LHCN-M2 (cell line): Measurements from ENCODE around the gene OR56A3. TPM values are rescaled to one million over a fixed set of nuclear protein-coding genes. Genes with fewer than 3 reads are reported as not detected.
"Not testable (repeated sequence)": the region's sequence is repeated elsewhere in the genome, so short reads cannot be mapped to it uniquely, and the experiment has no call there.

Experiments
- DNase-seq: peaks from one replicate; pipeline ENCODE4 v3.0.0-alpha.2; 2012; ENCODE audit warnings: low read depth
- polyA plus RNA-seq: library from polyadenylated mRNA; unstranded; fragments of >200 nt; gene quantifications from one replicate; pipeline ENCODE4 v1.2.1, GENCODE V29; 2012; ENCODE audit warnings: missing spikeins
- total RNA-seq: library from RNA; depleted of rRNA; stranded (reverse); fragments of >200 nt; gene quantifications from 2 replicates; pipeline ENCODE4 v1.2.3, GENCODE V29; 2014; rRNA removed

The OR56A3 gene, protein sequence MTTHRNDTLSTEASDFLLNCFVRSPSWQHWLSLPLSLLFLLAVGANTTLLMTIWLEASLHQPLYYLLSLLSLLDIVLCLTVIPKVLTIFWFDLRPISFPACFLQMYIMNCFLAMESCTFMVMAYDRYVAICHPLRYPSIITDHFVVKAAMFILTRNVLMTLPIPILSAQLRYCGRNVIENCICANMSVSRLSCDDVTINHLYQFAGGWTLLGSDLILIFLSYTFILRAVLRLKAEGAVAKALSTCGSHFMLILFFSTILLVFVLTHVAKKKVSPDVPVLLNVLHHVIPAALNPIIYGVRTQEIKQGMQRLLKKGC
- not detected in 2 replicates for total RNA-seq
- not detected for polyA plus RNA-seq

DNA sequence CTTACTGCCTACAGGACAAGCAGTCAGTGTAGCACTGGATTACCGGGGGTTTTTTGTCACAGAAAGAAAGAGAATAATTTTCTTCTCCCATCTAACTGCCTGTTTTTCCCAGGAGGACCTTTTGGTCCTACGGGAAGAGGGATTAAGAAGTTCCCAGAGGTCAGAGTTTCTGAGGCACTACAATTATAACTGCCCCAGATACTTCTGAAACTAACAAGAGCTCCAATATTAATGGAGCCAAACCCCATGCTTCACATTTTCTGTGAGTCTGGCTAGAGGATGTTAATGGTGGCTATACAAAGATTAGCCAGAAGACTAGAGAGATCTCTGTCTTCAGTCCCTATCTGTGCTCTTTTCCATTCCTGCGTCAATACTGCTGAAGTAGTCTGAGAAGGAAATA, at the start of gene OR56A3:
OR56A3 (plus strand) TSS at position 301 of the 400 bp plus-strand sequence. CDS start 5,096 bp downstream, outside the sequence.
- DNase-seq = no peak

DNA sequence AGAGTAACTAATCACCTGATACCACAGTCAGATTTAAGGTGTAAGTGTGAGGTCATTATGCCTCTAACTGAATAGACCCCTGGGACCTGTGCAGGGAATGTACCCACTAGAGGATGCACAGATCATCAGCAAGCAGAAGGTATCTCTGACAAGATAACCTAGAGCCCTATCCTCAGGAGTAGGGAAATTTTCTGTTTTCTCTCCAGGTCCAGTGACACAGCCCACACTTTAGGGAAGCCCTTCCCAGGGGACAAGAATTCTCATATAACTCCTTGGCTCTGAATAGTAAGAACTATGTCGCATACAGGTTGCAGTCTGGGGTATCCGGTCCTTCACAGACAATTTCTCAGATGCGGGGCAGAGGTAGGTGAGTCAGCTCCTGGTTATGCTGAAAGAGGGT, 49.1 kb upstream of the OR56A3 start, which contains the start of gene OR52E5:
OR52E5 (plus strand) TSS at position 301 of the 400 bp plus-strand sequence. CDS start 7,569 bp downstream, outside the sequence.
- DNase-seq = no peak

DNA sequence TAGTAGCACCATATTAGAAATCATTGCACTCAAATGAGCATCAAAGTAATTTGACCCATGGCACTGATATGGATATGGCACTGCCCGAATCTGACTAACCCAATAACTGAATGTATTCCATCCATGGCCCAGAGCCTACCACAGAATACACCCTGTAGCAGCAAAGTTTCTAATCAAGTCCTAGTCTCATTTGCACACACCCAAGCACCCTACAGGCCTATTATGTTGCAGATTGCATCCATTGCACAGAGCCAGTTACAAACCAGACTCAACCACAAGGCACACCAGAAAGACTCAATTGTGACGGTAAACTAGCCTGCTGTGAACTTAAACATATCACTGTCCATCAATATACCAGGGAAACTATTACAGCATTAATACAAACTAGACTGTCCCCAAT, 42.5 kb upstream of the OR56A3 start:
- no peak for DNase-seq

DNA sequence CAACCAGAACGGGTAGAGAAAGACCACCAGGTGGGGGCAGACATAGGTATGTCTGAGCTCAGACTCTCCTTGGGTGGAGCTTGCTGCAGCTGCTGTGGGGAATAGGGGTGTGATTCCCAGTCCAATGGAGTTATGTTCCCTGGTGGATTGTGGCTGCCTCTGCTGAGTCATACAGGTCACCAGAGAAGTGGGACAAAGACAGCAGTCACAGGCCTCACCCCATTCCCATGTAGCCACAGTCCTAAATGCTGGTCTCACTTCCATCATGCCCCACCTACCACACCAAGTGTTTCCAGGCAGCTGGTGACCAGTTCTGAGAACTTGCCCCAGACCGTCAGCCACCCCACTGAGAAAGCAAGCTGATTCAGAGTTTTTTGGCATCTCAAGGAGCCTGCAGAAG, 31.5 kb upstream of the OR56A3 start:
- peak; percentile 1 for DNase-seq

DNA sequence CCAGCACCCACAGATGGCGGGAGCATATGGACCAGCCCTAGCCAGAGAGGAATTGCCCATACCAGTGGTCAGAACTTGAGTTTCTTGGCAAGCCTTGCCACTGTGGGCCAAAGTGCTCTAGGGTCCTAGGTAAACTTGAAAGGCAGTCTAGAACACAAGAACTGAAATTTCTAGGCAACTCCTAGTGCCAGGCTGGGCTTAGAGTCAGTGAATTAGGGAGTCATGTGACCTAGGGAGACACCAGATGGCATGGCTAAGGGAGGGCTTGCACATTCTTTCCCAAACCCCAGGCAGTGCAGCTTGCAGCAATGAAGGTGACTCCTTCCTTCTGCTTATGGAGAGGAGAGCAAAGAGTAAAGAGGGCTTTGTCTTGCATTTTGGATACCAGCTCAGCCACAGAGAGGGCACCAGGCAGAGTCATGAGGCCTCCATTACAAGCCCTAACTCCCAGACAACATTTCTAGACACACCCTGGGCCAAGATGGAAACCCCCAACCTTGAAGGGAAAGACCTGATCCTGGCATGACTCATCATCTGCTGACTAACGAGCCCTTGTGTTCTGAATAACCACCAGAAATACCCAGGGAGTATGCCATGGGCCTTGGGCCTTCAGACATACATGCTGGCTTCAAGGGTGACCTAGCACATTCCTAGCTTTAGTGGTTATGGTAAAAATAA, 19.2 kb upstream of the OR56A3 start:
- no peak for DNase-seq

DNA sequence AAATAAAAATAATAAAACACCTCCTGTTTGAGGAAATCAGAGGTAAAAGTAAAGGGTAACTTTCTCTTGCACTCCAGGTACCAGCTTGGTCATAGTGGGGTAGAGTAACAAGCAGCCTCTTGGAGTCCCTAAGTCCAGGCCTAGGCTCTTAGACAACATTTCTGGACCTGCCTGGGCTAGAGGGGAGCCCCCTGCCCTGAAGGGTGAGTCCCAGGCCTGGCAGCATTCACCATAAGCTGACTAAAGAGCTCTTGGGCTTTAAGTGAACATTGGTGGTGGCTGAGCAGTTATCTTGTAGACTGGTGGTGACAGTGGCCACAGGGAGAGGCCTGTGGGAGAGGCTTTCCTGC, 18.6 kb upstream of the OR56A3 start:
- DNase-seq = no peak

DNA sequence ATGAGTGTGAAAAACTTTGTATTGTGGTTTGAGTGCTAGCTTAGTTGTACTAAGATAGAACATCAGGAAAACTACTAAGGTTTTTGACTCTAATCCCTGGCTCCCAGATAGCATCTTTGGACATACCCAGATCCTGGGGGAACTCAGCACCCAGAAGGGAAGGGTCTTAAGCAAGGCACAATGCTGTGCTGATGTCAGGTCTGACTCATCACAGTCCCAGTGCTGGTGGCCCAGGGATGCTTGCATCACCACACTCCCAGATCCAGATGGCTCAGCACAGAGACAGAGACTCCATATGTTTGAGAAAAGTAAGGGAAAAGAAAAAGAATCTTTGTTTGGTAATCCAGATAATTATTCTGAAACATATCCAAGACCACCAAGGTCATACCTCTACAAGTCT, 18.3 kb upstream of the OR56A3 start:
- DNase-seq = no peak

DNA sequence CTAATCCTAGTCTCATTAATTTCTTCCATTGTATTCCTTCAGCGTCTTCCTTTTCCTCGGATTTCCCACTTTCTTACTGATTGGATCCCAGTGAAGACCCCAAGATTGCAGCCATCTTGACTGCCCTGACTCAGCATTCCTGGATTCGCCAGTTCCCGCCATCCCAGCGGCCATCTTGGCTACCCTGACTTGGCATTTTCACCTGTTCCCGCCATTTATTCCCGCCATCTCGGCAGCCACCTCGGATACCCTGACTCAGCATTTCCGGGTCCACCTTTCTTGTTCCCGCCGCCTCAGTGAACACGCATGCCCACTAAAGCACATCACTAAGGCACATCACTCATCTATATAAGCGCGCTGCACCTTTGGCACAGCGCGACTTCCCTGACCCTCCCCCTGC, 13.8 kb upstream of the OR56A3 start:
- DNase-seq = no peak

DNA sequence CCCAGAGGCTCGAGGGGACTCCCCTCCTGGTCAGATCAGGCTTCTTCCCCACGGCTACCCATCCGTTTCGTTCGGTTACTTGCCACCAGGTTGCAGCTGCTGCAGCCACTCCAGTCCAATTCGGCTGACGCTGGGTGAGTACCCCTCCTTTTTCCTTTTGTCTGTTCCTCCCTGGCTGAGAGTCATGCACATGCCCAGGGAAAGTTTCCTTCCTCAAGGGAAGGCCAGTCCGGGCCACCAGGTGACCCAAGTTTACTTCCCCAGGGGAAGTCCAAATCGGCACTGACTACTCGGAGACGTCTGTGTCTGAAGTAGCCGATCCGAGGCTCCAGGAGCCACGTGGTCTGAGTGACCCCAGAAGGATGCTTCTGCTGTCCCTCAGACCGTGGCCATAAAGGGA, 13.2 kb upstream of the OR56A3 start:
- no peak for DNase-seq

DNA sequence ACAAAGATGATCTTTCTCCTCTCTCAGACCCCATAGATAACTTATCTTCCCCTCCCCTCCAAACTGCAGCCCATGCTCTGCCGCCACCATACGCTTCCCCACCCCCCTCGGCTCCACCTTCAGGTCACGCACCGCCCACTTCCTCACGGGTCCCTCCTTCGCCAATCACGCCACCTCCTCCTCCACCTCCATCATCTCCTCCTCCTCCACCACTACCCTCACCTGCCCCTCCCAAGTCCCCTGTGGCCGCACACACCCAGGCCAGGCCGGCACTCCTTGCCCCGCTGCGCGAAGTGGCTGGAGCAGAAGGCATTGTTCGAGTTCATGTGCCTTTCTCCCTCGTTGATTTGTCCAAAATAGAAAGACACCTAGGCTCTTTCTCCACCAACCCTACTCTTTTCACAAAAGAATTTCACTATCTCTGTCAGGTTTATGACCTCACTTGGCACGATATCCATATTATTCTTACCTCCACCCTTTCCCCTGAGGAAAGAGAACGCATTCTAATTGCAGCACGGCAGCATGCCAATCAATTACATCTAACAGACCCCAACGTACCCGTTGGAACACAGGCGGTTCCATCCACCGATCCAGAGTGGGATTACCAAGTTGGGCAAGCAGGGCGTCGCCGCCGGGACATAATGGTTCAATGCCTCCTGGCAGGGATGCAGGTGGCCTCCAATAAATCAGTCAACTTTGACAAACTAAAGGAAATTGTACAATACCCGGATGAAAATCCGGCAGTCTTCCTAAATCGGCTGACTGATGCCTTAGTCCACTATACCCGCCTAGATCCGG, 12.3 kb upstream of the OR56A3 start:
- no peak for DNase-seq

DNA sequence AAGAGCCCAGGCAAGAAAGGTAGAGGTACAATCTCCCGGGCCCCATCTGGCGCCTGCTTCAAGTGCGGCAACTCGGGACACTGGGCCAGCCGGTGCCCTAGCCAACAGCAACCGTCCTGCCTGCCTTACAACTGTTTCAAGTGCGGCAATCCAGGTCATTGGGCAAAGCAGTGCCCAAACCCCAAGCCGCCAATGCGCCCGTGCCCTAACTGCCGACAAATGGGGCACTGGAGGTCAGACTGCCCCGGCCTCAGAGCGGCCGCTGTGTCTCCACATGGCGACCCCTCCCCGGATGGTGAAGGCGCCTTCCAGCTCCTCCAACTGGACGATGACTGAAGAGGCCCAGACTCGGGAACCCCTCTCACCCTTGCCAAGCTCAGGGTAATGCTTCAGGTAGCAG, 11.4 kb upstream of the OR56A3 start:
- no peak for DNase-seq

DNA sequence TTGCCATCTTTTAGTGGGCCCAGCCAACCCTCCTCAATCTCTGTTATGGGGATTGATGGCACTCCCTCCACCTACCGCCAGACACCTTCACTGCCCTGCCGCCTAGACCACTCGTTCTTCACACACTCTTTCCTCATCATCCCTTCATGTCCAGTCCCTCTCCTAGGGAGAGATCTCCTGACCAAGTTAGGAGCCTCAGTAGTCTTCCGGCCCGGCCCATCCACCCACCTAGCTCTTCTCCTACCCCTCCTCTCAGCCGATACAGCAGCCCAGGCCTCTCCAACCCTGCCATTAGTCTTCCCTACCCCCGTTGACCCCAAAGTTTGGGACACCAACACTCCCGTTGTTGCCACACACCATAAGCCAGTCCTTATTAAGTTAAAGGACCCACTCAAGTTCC, 11.0 kb upstream of the OR56A3 start:
- DNase-seq = no peak

DNA sequence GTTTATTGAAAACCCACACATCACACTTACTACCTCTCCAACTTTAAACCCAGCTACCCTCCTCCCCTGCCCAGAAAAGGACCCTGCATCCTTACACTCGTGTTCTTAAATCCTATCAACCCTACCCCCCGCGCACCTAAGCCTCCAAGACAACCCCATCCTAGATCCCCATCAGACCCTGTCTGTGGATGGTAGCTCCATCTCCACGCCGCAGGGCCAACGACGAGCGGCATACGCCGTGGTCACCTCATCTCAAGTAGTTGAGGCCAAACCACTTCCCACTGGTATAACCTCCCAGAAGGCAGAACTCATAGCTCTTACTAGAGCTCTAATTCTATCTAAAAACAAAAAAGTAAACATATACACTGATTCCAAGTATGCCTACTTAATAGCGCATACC, 9.4 kb upstream of the OR56A3 start:
- DNase-seq = no peak

DNA sequence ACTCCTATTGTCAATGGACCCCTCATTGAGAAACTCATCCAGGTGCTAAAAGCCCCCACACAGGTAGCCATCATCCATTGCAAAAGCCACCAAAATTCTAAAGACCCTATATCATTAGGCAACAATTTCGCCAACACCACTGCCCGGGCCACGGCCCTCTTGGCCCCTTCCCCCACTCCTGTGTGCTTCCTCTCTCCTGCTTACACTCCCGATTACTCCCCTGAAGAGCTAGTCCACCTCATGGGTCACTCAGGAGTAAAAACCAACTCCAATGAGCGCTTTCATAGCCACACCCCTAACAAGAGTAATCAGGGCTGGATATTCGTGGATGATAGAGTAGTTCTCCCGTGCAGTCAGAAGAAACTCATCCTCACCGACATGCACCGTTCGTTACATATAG, 8.9 kb upstream of the OR56A3 start:
- DNase-seq = no peak

DNA sequence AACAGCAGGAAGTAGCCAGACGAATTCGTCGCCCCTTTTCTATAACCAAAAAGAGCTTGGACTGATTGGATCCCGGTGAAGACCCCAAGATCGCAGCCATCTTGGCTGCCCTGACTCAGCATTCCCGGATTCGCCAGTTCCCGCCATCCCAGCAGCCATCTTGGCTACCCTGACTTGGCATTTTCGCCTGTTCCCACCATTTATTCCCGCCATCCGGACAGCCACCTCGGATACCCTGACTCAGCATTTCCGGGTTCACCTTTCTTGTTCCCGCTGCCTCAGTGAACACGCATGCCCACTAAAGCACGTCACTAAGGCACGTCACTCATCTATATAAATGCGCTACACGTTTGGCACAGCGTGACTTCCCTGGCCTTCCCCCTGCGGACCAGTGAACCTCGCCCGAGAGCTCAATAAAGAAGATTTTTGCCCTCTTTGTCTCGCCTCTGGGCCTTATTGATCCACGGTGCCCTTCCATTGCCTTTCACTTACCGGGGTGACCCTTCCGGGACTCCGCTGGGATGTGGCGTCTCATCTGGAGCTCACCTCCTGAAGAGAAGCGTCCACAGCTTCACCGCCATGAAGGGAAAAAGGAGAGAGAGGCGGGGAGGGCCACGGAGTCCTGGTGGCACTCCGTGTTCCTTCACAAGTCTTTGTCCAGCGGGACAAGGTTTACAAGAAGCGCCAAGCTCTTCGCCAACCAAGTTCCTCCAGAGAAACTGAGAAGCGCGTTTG, 4.0 kb upstream of the OR56A3 start:
- DNase-seq = no peak

DNA sequence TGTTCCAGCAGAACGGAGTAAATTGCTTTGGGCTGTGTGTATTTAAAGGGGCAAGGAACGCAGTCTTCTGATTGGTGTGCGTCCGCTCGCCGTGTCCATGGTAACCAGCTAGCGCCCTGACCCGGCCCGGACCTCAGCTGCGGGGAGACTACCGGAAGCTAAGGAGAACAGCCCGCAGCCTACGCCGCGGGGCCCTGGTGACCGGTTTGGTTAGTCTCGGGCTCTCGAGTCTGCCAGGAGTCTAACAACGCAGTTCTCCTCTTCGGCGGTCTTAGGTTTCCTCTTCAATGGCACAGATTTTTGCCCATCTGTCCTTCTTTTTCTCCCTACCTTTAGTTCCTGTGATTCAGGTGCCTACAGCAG, 3.5 kb upstream of the OR56A3 start:
- no peak for DNase-seq

DNA sequence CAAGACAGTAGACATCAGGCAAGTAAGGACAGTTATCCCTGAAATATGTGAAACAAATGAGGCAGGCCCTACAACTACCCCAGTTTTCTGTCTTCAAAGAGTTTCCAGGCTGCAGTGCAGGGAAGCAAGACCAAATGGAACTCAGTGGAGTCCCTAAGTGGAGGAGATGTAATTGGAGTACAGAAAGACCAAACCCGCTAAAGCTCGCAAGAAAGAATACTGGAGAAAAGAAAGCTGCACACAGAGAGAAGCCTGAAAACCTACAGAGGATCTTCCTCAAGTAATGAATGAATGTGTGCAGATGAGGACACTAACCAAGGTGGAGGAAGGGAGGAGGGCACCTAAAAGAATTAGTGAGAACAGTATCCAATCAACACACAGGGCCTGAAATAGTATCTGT, 1.3 kb upstream of the OR56A3 start:
- no peak for DNase-seq

DNA sequence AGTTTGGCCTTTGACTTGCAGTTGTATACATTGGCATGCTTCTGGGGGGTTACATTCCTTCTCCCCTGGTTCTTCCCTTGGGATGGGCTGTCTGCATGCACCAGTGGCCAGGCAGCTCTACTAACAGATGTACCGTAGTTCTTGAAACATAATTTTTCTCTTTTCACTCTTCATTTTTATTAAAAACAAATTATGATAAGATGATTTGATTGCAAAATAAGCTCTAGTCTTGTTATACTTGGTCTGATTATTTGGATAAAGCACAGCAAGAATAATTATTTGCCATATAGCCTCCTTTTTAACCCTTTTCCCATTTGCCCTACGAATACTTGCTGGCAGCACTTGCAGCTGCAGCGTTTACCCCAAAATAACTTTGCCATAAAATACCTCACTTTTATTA, 13.5 kb downstream of the OR56A3 start:
- DNase-seq = no peak

DNA sequence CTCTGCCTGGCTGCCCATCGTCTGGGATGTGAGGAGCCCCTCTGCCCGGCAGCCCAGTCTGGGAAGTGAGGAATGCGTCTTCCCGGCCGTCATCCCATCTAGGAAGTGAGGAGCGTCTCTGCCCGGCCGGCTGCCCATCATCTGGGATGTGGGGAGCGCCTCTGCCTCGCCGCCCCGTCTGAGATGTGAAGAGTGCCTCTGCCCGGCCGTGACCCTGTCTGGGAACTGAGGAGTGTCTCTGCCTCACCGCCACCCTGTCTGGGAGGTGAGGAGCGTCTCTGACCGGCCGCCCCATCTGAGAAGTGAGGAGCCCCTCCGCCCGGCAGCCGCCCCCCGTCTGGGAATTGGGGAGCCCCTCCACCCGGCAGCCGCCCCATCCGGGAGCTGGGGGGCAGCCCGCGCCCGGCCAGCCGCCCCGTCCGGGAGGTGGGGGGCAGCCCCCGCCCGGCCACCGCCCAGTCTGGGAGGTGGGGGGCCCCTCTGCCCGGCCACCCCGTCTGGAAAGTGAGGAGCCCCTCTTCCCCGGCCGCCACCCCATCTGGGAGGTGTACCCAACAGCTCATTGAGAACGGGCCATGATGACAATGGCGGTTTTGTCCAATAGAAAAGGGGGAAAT, 18.8 kb downstream of the OR56A3 start:
- not testable (repeated sequence) for DNase-seq

DNA sequence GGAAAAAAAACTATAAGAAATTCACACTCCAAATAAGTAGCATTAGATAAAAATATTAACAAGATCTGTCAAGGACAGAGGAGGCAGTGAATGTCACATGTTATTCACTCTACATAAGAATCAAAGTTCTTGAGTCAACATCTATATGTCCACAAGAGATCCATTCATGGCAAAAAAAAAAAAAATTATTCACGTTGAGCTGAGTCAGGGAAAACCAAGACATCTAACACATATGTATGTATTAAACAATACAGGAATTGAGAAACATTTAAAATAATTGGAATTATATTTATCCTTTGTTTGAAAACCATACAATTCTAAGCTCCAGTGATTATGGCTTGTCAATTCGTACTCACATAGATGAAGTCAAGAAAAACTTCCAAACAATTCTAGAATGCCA, 24.9 kb downstream of the OR56A3 start:
- DNase-seq = no peak

DNA sequence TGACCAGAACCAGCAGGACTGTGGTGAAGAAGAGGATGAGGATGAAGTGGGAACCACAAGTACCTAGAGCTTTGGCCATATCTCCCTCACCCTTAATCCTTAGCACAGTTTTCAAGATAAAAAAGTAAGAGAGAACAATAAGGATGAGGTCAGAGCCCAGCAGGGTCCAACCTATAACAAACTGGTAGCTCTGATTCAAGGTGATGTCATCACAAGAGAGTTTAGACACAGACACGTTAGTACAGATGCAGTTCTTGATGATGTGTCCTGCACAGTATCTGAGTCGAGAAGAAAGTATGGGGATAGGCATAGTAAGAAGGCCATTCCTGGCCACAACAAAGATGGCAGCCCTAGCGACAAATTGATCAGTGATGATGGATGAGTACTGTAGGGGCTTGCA, 25.7 kb downstream of the OR56A3 start:
- DNase-seq = no peak
